Stimulated activated CD8-positive, alpha-beta memory T cell treated with anti-CD3 and anti-CD28 coated beads, Interleukin-15, amount 100 ng/mL, for 24 hours (primary cell): ENCODE data around the gene NT5C1A.

Experiments
- DNase-seq: peaks from one replicate; pipeline ENCODE4 v3.0.0-alpha.2; 2020; ENCODE audit warnings: low read depth

The NT5C1A gene

DNA sequence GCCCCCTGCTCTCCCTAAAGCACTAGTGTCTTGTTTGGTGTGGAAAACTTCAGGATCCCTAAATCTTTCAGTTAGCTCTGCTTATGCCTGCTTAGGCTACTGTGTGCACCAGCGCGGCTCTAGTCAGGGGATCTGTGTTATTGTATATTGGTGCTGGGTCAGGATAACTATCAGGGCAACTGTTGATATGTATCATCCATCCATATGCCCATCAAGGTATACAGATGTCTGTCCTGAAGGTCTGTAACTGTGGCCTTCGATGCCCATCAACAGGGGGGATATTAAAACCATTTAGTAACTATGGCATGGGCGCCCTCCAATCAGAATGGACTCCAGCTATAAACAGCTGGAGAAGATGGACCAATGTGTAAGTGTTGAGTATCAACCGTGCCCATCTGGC, 12.4 kb downstream of the NT5C1A start:
- DNase-seq, result no peak

DNA sequence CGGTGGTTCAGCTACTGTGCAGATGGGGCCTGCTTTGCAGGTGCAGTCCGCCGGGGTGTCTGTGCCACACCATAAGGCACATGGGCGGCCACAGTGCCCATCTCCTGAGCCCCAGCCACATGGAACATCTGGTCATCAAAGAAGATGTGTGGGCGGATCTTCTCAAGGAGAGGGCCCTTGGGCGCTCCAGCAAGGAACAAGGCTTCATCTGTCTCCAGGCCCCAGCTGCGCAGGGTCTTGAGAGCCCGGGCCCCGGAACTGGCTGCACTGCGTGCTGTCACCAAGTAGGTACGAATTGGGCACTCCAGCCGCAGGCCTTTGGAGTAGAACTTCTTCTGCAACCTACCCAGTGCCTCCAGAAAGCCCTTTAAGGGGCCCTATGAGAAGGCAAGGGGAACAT, 12.8 kb downstream of the NT5C1A start:
- DNase-seq, result no peak

DNA sequence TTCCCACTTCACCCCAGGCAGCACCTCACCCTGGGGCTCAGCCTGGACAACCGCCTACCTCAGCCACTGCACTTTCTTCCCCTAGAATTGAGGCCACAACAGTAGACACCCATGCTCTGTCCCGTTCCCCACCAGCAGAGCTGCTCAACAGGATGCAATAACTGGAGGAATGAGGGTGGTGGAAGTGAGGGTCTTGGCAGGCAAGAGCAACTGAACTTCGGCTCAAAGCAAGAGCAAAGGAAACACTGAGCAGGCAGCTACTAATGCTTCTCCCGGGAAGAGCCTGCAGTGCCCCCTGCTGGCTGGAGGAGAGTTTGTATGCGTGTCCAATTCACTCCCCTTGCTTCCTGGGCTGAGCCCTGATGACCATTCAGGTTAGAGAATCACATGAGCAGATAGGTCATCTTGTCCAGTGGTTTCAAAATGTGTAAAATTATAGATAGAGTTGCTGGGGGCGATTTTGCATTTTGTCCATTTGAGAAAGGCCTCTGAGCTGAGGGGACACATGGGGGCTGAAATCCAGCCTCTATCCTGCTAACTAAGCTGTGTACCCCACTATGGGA, 13.9 kb downstream of the NT5C1A start:
- DNase-seq, result peak; percentile 37

DNA sequence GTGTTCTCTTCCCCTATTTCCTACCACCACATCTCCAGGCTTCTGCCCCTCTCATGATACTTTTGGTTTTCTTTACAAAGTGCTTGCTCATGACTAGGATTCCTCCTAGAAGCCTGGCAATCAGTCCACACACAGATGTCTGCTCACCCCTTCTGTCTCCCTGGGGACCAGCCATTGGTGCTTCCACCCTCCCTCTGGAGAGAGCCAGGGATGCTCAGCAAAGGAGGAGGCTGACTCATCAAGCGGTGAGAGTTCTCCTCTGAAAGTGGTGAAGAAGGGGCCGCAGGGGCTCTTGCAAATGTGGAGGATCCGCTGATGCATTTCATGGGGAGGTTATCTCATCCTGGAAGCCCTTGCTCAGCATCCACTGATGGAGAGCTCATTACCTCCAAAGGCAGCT, 14.5 kb downstream of the NT5C1A start:
- DNase-seq, result no peak

DNA sequence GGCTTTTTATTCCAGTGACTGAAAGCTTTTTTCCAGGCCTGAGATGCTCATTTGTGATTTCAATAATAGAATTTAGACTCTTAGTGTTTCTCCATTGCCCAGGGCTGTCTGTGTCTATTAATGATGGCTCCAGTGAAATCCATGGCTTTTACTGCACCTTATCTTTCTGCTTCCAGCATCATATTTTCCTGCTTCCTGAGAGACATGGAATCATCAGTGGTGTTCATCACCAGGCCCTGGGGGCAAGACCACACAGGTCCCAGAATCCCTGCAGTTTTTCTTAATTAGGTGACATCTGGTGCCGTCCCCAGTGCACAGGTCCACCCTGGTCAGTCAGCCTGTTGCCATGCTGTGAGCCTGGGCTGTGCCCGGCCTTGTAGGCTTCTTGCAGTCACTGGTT, 15.5 kb downstream of the NT5C1A start:
- DNase-seq, result no peak

DNA sequence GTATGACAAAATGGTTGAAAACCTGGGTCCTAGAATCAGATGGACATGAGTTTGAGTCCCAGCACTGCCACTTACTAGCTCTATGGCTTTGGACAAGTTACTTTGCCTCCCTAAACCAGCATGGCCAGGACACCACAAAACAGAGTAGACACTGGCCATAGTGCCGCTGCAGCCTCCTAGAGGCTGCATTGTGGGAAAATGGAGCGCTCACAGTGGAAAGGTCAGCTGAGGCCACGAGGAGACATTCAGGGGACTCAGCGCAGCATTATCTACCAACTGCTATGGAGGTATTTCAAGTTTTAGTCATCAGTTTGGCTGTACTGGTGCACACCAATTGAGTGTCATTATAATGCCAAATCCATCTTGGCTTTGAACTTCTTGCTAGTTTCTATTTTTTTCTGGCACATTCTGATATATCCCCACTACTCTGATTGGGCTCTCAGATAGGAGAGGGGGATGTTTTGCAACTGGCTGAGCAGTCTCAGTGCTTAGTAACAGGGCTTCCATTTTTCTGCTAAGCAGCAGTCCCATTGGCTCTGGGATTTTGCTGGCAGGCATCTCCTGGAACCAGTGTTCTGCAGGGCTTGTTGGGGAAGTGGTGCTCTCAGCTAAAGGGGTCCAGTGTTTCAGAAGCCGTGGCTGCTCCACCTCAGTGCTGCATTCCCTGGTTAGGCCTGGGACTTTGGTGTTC, 16.2 kb downstream of the NT5C1A start:
- DNase-seq, result no peak

DNA sequence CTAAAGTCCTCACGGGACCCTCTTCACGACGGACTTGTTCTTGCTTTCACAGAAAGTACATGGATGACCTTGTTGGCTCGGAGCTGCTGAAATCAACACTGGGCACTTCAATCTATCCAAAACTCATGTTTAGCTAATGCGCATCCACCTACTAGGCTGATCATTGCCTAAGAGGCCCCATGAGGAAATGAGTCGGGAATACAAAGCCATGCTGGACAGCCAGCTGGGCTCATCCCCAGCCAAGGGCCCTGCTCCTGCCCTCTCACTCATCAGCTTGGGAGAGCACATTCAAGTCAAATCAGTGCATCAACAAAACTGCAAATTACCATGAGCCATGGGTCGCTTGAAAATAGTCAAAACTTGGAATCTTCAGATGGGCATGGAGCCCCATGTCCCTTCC, 17.6 kb downstream of the NT5C1A start:
- no peak for DNase-seq

DNA sequence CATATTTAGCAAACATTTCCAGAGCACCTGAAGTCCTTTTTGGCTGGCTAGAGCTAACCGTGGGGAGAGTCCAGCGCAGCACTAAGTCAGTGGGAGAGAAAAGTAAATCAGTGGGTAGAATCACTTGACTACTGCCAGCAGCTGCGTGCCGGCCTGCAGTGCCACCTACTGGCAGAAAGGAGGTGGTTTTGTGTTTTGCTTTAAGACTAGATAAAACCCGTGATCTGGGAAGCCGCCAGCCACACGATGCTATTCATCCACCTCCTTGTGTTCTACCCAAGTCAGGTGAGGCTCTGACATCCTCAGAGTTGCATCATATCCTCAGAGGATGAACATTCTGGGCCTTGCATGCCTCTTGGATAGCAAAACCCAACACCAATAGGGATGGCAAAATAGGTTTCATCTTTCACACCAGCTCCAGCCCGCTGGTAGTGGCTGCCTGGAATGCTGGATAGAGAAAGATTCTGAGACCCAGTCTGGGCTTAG, 18.3 kb downstream of the NT5C1A start:
- peak; percentile 43 for DNase-seq

DNA sequence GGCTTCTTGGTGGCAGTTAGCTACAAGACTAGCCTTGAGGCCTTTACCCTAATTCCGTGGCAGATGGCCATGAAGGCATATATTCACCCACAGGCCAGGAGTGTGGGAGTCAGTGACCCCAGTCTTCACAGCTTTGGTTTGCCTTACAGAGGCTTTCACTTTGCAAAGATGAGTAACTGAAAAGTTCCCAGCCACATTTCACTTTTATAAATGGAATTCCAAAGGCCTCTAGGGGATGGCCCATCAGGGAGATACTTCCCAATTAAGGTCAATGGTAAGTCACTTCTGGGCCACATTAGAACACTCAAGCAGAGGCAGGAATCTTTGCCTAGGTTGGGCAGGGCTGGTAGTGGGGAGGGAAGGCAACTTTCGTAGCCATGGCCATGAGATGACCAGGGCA, 19.4 kb downstream of the NT5C1A start:
- no peak for DNase-seq

DNA sequence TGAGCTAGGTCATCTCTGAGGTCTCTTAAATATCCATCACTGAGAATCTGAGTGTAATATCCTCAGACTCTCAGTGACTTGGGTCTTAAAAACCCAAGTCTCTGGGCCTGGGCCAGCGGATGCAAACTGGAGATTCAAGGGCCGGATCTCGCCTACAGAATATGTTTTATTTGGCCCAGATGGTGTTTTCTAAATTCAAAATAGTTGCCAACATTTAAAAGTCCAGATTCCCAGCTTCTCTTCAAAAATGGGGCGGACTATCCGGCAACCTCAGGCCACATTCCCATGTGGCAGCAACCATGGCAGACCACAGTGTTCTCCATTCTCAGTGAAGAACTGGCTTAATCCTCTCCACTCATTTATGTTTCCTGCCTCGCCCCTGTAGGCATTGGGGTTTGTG, 19.8 kb downstream of the NT5C1A start:
- DNase-seq, result no peak

DNA sequence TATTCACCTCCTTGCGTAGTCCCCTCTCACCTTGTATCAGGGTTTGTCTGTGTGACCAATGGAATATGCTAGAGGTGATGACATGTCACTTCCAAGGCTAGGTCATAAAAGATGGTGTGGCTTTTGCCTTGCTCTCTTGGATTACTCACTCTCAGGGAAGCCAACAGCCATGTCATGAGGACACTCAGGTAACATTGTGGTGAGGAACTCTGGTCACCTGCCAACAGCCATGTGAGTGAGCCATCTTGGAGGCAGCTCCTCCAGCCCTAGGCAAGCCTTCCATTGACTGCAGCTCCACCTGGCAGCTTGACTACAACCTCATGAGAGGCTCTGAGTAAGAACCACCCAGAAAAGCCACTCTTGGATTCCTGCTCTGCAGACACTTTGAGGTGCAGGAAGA, 21.5 kb downstream of the NT5C1A start:
- DNase-seq, result no peak

DNA sequence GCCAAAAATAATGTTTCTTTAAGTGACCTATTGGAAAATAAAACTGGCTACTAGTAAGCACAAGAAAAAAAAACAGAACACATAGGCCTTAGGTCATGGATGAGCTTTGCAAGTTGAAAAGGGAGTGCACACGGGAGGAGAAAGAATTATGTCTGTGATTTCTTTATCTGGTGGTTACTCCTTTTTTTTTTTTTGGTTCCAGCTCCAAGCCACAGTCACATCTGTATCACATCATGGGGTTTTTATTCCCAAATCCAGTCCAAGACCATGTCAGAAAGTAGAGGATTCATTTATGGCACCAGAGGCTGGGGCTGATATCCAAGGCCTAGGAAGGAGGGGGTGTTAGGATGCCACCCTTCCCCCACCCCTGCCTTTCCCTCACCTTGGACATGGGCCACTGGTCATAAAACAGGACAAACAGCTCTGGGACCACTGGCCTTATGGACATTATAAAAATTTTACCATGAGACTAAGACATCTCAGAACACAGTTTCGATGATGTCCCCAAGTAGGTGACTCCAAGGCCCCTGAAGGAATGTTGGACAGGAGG, 22.2 kb downstream of the NT5C1A start:
- DNase-seq, result no peak

DNA sequence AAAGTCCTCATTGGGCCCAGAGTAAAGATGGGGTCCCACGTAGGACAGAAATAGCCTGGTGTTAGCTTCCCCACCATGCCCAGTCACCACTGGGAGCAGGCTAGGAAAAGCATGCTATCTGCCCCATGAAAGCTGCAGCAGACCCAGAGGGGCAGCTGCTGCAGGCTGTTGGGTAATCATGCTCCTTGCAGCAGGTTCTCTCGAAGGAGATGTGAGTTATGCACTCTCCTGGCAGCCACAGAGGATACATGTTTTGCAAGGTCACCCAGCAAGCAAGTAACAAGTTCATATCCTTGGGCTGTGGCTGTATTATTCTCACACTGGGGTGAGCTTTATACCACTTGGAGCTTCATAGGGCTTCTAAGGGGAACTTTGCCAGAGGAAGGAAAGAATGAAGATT, 23.4 kb downstream of the NT5C1A start:
- no peak for DNase-seq

DNA sequence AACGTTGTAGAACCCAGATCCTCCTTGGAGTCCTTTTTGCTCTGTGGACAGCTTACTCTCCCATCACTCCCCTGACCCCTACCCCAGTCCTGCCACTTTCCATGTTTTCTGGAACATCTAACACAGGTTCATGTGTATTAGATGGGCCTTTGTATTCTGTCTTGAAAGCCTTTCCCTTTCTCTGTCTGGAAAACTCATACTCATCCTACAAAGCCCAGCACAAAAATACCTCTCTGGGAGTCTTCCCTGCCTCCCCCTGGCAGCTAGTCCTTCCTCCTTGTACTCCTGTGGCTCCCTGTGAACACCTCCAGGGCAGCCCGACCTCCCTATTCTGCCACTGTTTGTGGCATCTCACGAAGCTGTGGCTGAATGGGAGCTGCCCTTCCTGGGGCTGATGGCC, 24.7 kb downstream of the NT5C1A start:
- no peak for DNase-seq

DNA sequence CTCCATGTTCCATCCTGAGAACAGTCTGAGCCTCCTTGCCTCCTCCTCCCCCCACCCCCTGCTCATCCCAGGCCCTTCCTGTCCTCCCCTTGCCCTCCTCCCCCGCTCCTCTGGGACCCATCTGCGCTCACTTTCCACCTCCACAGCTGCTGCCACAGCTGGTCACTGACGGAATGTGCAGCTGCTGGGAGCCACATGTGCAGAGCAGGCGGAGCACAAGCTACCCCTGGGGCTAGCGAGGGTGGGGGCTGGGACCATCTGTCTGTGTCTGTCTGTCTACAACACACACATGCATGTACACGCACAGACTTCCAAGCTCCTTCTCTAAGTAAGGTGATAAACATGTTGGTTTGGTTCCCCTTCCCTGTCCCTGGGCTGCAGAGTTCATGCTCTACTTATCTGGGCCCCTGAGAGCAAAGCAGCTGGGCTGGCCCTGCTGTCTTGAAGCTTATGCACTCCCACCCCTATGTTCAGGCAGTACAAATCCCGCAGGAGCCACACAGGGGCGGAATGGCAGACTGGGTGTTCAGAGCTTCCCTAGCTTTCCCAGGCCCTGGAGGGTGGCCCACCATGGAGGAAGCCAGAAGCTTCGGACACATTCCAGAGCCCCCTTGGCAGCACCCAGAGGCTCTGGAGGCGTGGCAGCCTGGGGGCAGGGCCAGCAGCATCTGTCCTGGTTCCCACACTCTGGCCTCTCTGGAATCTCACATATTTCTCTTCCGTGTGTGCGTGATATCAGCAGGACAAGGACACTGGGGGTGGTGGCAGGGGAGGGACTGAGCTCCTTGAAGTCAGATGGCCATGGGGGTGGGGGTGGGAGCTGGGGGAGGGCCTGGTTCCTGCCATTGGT, 25.4 kb downstream of the NT5C1A start:
- DNase-seq, result no peak

DNA sequence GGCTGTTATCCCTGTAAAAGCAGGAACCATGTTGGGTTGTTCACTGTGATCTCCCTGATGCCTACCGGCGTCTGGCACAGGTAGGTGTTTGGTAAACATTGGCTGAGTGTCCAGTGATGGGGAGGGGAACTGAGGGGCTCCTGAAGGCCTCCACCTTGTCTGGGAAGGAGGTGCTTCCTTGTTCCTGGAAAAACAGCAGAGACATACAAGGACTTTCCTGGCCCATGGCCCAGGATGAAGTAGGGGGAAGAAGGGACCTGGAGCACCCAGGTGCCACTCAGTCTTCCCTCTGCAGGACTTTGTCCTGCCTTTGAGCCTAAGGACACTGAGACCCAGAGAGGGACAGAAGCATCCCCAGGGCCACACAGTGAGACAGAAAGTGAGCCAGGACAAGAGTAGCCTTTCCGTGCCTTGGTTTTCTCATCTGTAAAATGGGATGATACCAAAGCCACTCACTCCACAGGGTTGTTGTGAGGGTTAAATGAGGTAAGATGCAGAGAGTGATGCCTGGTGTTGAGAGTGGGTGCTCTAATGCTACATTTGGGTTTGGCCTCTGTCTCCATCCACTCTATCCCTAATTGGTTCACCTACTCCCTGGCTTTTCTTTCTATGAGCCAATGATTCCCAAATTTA, 26.4 kb downstream of the NT5C1A start:
- no peak for DNase-seq

DNA sequence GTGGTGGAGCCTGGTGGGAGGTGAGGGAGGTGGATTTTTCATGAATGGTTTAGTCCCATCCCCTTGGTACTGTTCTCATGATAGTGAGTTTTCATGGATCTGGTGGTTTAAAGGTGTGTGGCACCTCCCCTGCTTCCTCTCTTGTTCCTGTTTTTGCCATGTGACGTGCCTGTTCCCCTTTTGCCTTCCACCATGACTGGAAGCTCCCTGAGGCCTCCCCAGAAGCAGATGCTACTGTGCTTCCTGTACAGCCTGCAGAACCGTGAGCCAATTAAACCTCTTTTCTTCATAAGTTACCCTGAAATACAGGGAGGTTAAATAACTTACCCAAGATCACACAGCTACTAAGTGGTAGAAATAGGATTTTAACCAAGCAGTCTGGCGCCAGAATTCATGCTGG, 28.2 kb downstream of the NT5C1A start:
- DNase-seq, result no peak

DNA sequence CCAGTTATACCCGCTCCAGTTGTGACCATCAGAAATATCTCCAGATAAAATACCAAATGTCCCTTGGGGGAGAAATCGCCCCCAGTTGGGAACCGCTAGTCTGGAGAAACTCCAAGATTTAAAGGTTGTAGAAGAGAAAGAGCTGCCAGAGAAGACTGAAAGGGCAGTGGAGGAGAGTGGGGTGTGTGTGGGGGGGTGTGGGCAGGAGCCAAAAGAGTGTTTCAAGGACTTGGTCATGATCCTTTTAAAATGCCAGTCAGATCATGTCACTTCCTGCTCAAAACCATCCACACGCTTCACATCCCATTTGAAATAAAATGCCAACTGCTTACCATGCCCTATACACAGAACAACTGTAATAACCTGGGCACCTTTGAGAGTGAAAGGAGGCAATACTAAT, 29.1 kb downstream of the NT5C1A start:
- no peak for DNase-seq

DNA sequence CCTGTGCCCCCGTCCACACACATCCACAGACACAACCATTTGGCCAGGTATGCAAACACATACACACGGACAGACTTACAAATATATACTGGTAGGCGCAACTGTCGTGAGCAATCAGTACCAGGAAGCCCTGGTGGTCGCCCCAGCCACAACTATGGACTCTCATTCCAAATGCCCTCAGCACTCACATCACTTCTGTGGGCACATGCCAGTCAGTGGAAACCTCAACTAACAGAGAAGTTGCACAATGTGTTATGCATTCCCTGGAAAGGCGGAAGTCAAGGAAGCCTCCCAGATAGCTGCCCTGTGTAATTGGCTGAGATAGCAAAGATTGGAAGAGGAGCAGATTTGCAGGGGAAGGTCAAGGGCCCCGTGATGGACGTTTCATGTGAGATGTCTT, 31.0 kb downstream of the NT5C1A start:
- no peak for DNase-seq

DNA sequence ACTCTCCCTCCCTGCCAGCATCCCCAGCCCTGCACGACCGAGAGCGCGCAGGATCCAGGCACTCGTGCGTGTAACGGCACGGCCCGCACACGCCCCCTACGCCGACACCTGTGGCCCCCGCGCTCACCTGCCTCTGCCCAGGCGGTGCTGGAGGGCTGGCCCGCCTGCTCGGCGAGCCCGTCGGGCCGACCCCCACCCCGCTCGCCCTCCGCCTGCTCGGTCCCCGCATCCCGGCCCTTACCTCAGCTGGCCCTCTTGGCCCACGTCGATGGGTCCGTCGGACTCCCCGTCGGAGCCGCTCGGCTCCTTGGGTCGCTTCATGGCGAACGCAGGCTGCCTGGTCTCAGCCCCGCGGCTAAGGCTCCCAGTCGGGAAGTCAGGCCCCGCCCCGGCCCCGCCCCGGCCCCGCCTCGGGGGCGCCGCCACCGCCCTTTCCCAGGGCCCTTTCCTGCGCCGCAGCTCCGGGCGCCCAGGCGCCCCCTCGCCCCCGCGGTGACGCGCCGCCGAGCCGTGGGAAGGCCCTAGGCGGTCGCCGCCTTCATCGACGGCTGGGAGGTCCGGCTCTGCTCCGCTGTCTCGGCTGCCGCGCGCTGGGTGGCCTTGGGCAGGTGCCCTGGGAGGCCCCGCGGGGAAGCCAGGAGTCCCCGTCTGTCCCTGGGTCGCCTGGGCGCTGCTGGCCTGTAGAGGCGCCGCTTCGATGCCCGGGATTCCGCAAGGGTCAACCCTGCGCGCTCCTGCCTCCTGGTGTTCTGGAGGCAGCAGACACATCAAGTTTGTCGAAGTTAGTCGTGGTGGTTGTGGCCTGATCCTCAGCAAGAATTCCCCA, 32.4 kb downstream of the NT5C1A start, which contains the start of gene HEYL:
Gene HEYL (minus strand): TSS at position 339 of the 826 bp plus-strand sequence. CDS start 18 bp downstream, at position 321.
- DNase-seq, result peak; percentile 65

DNA sequence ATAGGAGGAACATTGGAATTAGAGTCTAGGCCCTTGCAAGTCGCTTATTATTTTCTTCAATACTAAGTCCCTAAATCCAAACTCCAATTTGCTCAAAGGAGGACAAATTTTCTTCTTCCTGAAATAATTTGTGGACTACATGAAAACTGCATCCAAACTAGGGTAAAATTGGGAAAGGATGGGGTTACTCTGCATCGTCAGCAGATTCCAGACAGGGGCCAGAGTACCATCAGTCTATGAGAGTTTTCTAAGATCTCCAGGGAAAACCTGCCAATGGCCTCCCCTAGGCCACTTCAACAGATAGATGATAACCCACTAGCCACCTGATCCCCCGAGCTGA, 33.0 kb downstream of the NT5C1A start:
- DNase-seq, result no peak

DNA sequence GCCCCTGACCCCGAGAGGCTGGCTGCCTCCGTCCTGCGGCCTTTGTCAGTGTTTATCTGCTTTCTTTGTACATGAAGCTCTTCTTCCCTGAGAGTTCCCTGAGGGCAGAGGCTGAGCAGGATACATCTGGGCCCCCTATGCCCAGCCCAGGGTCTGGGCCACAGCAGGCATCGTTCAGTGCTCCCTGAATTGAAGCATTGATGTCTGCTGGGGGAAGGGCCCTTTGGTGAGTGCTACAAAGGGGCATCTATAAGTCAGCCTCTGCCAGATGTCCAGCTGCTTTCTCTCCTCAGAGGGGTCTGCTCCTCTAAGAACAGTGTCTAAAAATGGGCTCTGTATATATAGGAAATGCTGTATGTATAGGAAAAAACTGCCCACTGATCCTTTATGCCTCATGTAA, 34.5 kb downstream of the NT5C1A start:
- DNase-seq, result no peak
